H1 (cell line): Measurements from ENCODE around the gene AGER. TPM values are rescaled to one million over a fixed set of nuclear protein-coding genes. Genes with fewer than 3 reads are reported as not detected.

Source experiments
- CTCF ChIA-PET: fragments of 300-600 bp; sonication (Branson Sonifier 250); formaldehyde crosslinking; loops from one replicate; lab custom pipeline; 2021; ENCODE audit not compliant: partially characterized antibody; lab: Charles Lee
- POLR2A ChIA-PET: fragments of 300-600 bp; sonication (Branson Sonifier 250); formaldehyde crosslinking; loops from one replicate; lab custom pipeline; 2021; ENCODE audit warnings: inconsistent platforms; ENCODE audit not compliant: partially characterized antibody; lab: Charles Lee
- DNase-seq, 2 experiments: peaks; one replicate each; pipeline versions ENCODE4 v3.0.0 to v3.0.0-alpha.2; 2010 to 2022; ENCODE audit warnings: low spot score in 2 of 2, low read depth in 1 of 2, mixed read lengths in 1 of 2
- FAIRE-seq: peaks from 2 replicates; lab custom pipeline; 2011; peaks lifted over from hg19 to GRCh38; lab: Jason Lieb, UNC
- H2AFZ ChIP-seq: 2 replicates; pipeline ENCODE4 v1.8.1; 2012; ENCODE audit warnings: low read length, inconsistent platforms
- H2AK5ac ChIP-seq: 2 replicates; pipeline ENCODE4 v1.6.1; 2013; ENCODE audit warnings: low read depth, low read length
- H2BK120ac ChIP-seq: replicated peaks from 2 replicates; pipeline ENCODE3; 2013; ENCODE audit warnings: low read depth, low read length, inconsistent platforms
- H2BK12ac ChIP-seq: 2 replicates; pipeline ENCODE4 v1.6.1; 2013; ENCODE audit warnings: low read depth, low read length
- H2BK15ac ChIP-seq: 2 replicates; pipeline ENCODE4 v1.6.1; 2013; ENCODE audit warnings: low read length
- H2BK20ac ChIP-seq: 2 replicates; pipeline ENCODE4 v1.6.1; 2013; ENCODE audit warnings: low read length
- H2BK5ac ChIP-seq: 2 replicates; pipeline ENCODE4 v1.6.1; 2013; ENCODE audit warnings: low read depth, low read length
- H3K14ac ChIP-seq: 2 replicates; pipeline ENCODE4 v1.6.1; 2013; ENCODE audit warnings: inconsistent platforms; ENCODE audit not compliant: insufficient read length
- H3K18ac ChIP-seq: 2 replicates; pipeline ENCODE4 v1.6.1; 2013; ENCODE audit warnings: low read length; ENCODE audit errors: extremely low read depth
- H3K23ac ChIP-seq: 2 replicates; pipeline ENCODE4 v1.6.1; 2013; ENCODE audit warnings: inconsistent platforms; ENCODE audit not compliant: insufficient read length
- H3K23me2 ChIP-seq: 2 replicates; pipeline ENCODE4 v1.6.1; 2013; ENCODE audit warnings: low read depth, low read length
- H3K27ac ChIP-seq: 2 replicates; pipeline ENCODE4 v1.6.1; 2011; ENCODE audit warnings: low read depth, low read length, inconsistent platforms
- H3K27me3 ChIP-seq, 4 experiments: replicated peaks in 1 of 4; 1 replicate in 1 of 4; 2 replicates in 3 of 4; pipeline versions ENCODE4 v1.6.1 to v1.8.1; 2011 to 2013; ENCODE audit warnings: low read length in 3 of 4, mild to moderate bottlenecking in 3 of 4, inconsistent platforms in 2 of 4, mixed read lengths in 2 of 4, moderate library complexity in 1 of 4; ENCODE audit not compliant: control insufficient read depth in 3 of 4, insufficient read depth in 3 of 4; ENCODE audit errors: extremely low read depth in 1 of 4
- H3K36me3 ChIP-seq, 4 experiments: 2 replicates each; pipeline versions ENCODE4 v1.6.1 to v1.8.1; 2011 to 2013; ENCODE audit warnings: mild to moderate bottlenecking in 4 of 4, low read length in 3 of 4, moderate library complexity in 2 of 4, control low read depth in 1 of 4, inconsistent platforms in 1 of 4; ENCODE audit not compliant: insufficient read depth in 4 of 4, control insufficient read depth in 2 of 4
- H3K4ac ChIP-seq: replicated peaks from 2 replicates; pipeline ENCODE3; 2013; ENCODE audit warnings: low read length, low read depth, mixed read lengths, inconsistent platforms; ENCODE audit not compliant: insufficient read length
- H3K4me1 ChIP-seq, 4 experiments: replicated peaks in 1 of 4; 1 replicate in 1 of 4; 2 replicates in 3 of 4; pipeline versions ENCODE4 v1.6.1 to v1.8.1; 2011 to 2013; ENCODE audit warnings: low read length in 3 of 4, inconsistent platforms in 2 of 4, mixed read lengths in 1 of 4; ENCODE audit not compliant: insufficient read depth in 4 of 4, control insufficient read depth in 3 of 4
- H3K4me2 ChIP-seq, 2 experiments: 2 replicates each; pipeline versions ENCODE4 v1.6.1 to v1.8.1; 2011 to 2013; ENCODE audit warnings: low read depth in 2 of 2, low read length in 2 of 2, control low read depth in 1 of 2, inconsistent platforms in 1 of 2, mild to moderate bottlenecking in 1 of 2; ENCODE audit not compliant: insufficient read depth in 1 of 2
- H3K4me3 ChIP-seq, 4 experiments: fragments of 200-600, 300-600 bp in 1 of 4; sonication (generic), shearing (Covaris generic), sonication (Bioruptor Twin) in 1 of 4; 2 replicates each; pipeline versions ENCODE4 v1.5.1 to v1.8.1; 2011 to 2016; ENCODE audit warnings: low read length in 4 of 4, low read depth in 3 of 4, control low read depth in 2 of 4, inconsistent platforms in 2 of 4, mild to moderate bottlenecking in 2 of 4, mixed read lengths in 1 of 4, moderate library complexity in 1 of 4; ENCODE audit not compliant: insufficient read depth in 2 of 4; ENCODE audit errors: extremely low read depth in 1 of 4
- H3K56ac ChIP-seq: replicated peaks from 2 replicates; pipeline ENCODE3; 2013; ENCODE audit warnings: low read depth, mild to moderate bottlenecking, mixed read lengths, low read length, inconsistent platforms; ENCODE audit not compliant: insufficient read length
- H3K79me1 ChIP-seq: 2 replicates; pipeline ENCODE4 v1.6.1; 2013; ENCODE audit warnings: low read depth, low read length, control low read depth
- H3K79me2 ChIP-seq, 2 experiments: 2 replicates each; pipeline versions ENCODE4 v1.6.1 to v1.8.1; 2012 to 2013; ENCODE audit warnings: low read length in 2 of 2, mild to moderate bottlenecking in 2 of 2, inconsistent platforms in 1 of 2; ENCODE audit not compliant: insufficient read depth in 2 of 2, control insufficient read depth in 1 of 2
- H3K9ac ChIP-seq, 4 experiments: replicated peaks in 1 of 4; 1 replicate in 1 of 4; 2 replicates in 3 of 4; pipeline versions ENCODE4 v1.6.1 to v1.8.1; 2011 to 2013; ENCODE audit warnings: low read depth in 3 of 4, low read length in 3 of 4, control low read depth in 2 of 4, mild to moderate bottlenecking in 2 of 4, moderate library complexity in 2 of 4, inconsistent platforms in 1 of 4; ENCODE audit errors: extremely low read depth in 1 of 4
- H3K9me3 ChIP-seq, 2 experiments: 2 replicates each; pipeline versions ENCODE4 v1.6.1 to v1.8.1; 2012 to 2013; ENCODE audit warnings: mild to moderate bottlenecking in 2 of 2, moderate library complexity in 2 of 2, control low read depth in 1 of 2, inconsistent platforms in 1 of 2, low read depth in 1 of 2, low read length in 1 of 2, mixed read lengths in 1 of 2; ENCODE audit not compliant: insufficient read depth in 2 of 2
- H4K20me1 ChIP-seq, 2 experiments: replicated peaks in 1 of 2; 2 replicates each; pipeline versions ENCODE3 to v1.8.1; 2011 to 2013; ENCODE audit warnings: inconsistent platforms in 2 of 2, low read length in 2 of 2, mild to moderate bottlenecking in 1 of 2; ENCODE audit not compliant: insufficient read depth in 2 of 2, control insufficient read depth in 1 of 2
- H4K5ac ChIP-seq: 2 replicates; pipeline ENCODE4 v1.6.1; 2013; ENCODE audit warnings: low read length, low read depth, mixed read lengths, inconsistent platforms; ENCODE audit not compliant: insufficient read length
- H4K8ac ChIP-seq: 2 replicates; pipeline ENCODE4 v1.8.0; 2013; ENCODE audit warnings: mild to moderate bottlenecking, moderate library complexity, low read length, inconsistent platforms; ENCODE audit not compliant: insufficient read depth; ENCODE audit errors: extremely low read depth
- H4K91ac ChIP-seq: replicated peaks from 2 replicates; pipeline ENCODE3; 2013; ENCODE audit warnings: low read length, mixed read lengths, inconsistent platforms; ENCODE audit not compliant: insufficient read length
- ATF3 ChIP-seq: IDR thresholded peaks from 2 replicates; pipeline ENCODE4 v1.6.1; 2011; ENCODE audit warnings: low read depth, mild to moderate bottlenecking, low read length; ENCODE audit not compliant: insufficient read depth
- CTCF ChIP-seq, 3 experiments: IDR thresholded peaks; 1 replicate in 2 of 3; 2 replicates in 1 of 3; pipeline versions ENCODE4 v1.5.1 to v1.6.1; 2011; ENCODE audit warnings: low read length in 3 of 3, mild to moderate bottlenecking in 3 of 3, inconsistent platforms in 2 of 3, low read depth in 1 of 3, moderate library complexity in 1 of 3; ENCODE audit not compliant: insufficient read depth in 1 of 3; ENCODE audit errors: control extremely low read depth in 1 of 3
- MAX ChIP-seq: IDR thresholded peaks from 2 replicates; pipeline ENCODE4 v1.6.1; 2012; ENCODE audit warnings: inconsistent platforms
- POLR2AphosphoS5 ChIP-seq: IDR thresholded peaks from 2 replicates; pipeline ENCODE4 v1.6.1; 2011; ENCODE audit warnings: low read depth, low read length
- SIX5 ChIP-seq: IDR thresholded peaks from 2 replicates; pipeline ENCODE4 v1.6.1; 2011; ENCODE audit warnings: mild to moderate bottlenecking, low read depth, low read length
- SP1 ChIP-seq: IDR thresholded peaks from 2 replicates; pipeline ENCODE4 v1.6.1; 2011; ENCODE audit warnings: low read depth, low read length
- SP4 ChIP-seq: IDR thresholded peaks from 2 replicates; pipeline ENCODE4 v1.6.1; 2012; ENCODE audit warnings: low read length, inconsistent platforms
- WGBS, 2 experiments: shearing (Covaris generic) in 1 of 2; methylation state at CpG; one replicate each; pipeline versions ENCODE4 v1.1.6 to v1.1.7; 2013 to 2015; ENCODE audit warnings: low lambda C conversion rate in 2 of 2, mixed read lengths in 2 of 2, inconsistent platforms in 1 of 2, low coverage in 1 of 2, missing lambda C conversion rate in 1 of 2; ENCODE audit not compliant: insufficient replicate concordance in 2 of 2, insufficient coverage in 1 of 2, insufficient read length in 1 of 2; ENCODE audit errors: extremely low coverage in 1 of 2, missing lambda C conversion rate in 1 of 2; 5-methylcytosine and 5-hydroxymethylcytosine counted together
- polyA plus RNA-seq, 7 experiments: library from polyadenylated mRNA; depleted of rRNA in 3 of 7; stranded (reverse) in 5 of 7; unstranded in 2 of 7; fragments of >200 nt in 5 of 7; fragments of 200-250 nt in 2 of 7; gene quantifications; 1 replicate in 5 of 7; 2 replicates in 1 of 7; 4 replicates in 1 of 7; pipeline versions ENCODE4 v1.2.1 to v1.2.3, GENCODE V29; 2011 to 2013; ENCODE audit warnings: missing spikeins in 2 of 7, mixed read lengths in 2 of 7
- total RNA-seq: library from RNA; stranded (reverse); fragmentation: NEBNext Ultra II Directional; extraction: Animal tissue kit (Norgen Biotek cat#: 25700); gene quantifications from 2 replicates; pipeline ENCODE4 v1.2.1, GENCODE V29; 2021

Gene AGER
- total and polyA plus RNA-seq, 2 of the 8 experiments (the other 6 are each of a cell fraction or from before 2014, with no cell fraction given) = 3.8 to 10.9 TPM

GRCh38 chr6:32191696-32192607 is 7.9 kb upstream of the AGER start:
- Histone ChIP-seq H2BK15ac (peak overlapping the region; percentile 98), H3K9ac (no peak overlapping the region), H3K56ac (no peak overlapping the region), H2BK5ac (peak overlapping the region; percentile 90; the same call in 1 of the 2 replicates), H2BK20ac (peak overlapping the region; percentile 72; the same call in 1 of the 2 replicates), H2AK5ac (peak overlapping the region; percentile 40), H2BK120ac (peak overlapping the region; percentile 88), H3K36me3 (peaks cover 1 to 13% (median 9%) of the 10 kb centered on the region in 4 experiments; a peak in 7 of 8 replicates), H2BK12ac (peak overlapping the region; percentile 94; the same call in 1 of the 2 replicates), H3K79me2 (peaks cover 0 to 13% of the 10 kb centered on the region in 2 experiments; a peak in 2 of 4 replicates), H4K5ac (peak overlapping the region; percentile 54), H2AFZ (no peak overlapping the region), H3K4me1 (peaks cover 8 to 40% (median 23%) of the 10 kb centered on the region in 4 experiments), H3K4me3 (peak overlapping the region in 1 of 4 experiments; percentile 42; a peak in 1 of 8 replicates), H4K20me1 (no peaks in the 10 kb centered on the region), H4K8ac (peak overlapping the region; percentile 54), H3K23ac (no peak overlapping the region), H3K79me1 (peaks cover 2% of the 10 kb centered on the region; the same call in 1 of the 2 replicates), H3K4me2 (peak overlapping the region in 1 of 2 experiments; percentile 51; a peak in 3 of 4 replicates), H3K18ac (peak overlapping the region; percentile 48), H3K23me2 (peaks cover 11% of the 10 kb centered on the region), H3K27me3 (no peaks in the 10 kb centered on the region), H3K14ac (no peak overlapping the region), H4K91ac (peak overlapping the region; percentile 76), H3K27ac (no peak overlapping the region), H3K9me3 (no peaks in the 10 kb centered on the region), H3K4ac (no peak overlapping the region)
- ChIA-PET CTCF (interaction anchor here (1.0 to 2.5 kb wide), 7 partner anchors 13 to 779 kb away, joined by 3 to 12 read pairs (median 6); partner anchors contain the start of gene RNF5), POLR2A (interaction anchor here (1.0 to 13.3 kb wide), 8 partner anchors 12 to 780 kb away, joined by 3 to 194 read pairs (median 4); partner anchors contain the start of genes AGPAT1, EGFL8, PRRT1 and RNF5)
- no peak for FAIRE-seq
- WGBS, 2 experiments = 84% methylated on average over 13 of the region's 15 CpGs; no CpG with 5 or more reads in 1 of the 2 experiments
- no peak for DNase-seq
- TF ChIP-seq SP1 (no peak), SIX5 (no peak), ATF3 (no peak), CTCF (IDR thresholded peaks at IDR 0.05; ENCODE audit: control extremely low read depth in 1 of 3, insufficient read depth in 1 of 3, low read depth in 1 of 3, low read length in 3 of 3) (no peak), MAX (no peak), SP4 (no peak), POLR2AphosphoS5 (no peak)
